ENCODE data around the gene TRIM37. TPM values are rescaled to one million over a fixed set of nuclear protein-coding genes. Genes with fewer than 3 reads are reported as not detected.

Gene TRIM37
- total and polyA plus RNA-seq, 5 donors from 2014 or later: 8.5 to 27.9 (median 11.4) TPM

DNA sequence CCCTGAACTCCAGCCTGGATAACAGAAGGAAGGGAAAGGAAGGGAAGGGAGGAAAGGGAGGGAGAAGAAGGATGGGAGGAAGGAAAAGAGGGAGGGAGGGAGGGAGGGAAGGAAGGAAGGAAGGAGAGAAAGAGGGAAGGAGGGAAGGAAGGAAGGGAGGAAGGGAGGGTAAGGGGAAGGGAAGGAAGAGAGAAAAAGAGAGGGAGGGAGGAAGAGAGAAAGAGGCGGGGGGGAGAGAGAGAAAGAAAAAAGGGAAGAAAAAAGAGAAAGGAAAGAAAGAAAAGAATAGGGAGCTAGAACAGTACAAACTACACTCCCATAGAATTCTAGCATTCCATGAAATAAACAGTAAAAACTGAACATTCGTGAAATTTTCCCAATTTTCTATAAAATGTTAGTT is 23.1 kb upstream of the TRIM37 start:
- Histone ChIP-seq H3K27ac (ENCODE audit: insufficient read depth, low read length, poor library complexity, severe bottlenecking) (no peak overlapping the region), H3K4me1 (ENCODE audit: control insufficient read depth, insufficient read depth, low read length, poor library complexity, severe bottlenecking) (no peaks in the 10 kb centered on the region), H3K9me3 (ENCODE audit: control insufficient read depth in 2 of 2, low read length in 2 of 2) (no peaks in the 10 kb centered on the region), H3K4me3 (ENCODE audit: low read depth, low read length) (no peak overlapping the region), H3K27me3 (ENCODE audit: control insufficient read depth, insufficient read depth, low read length) (no peaks in the 10 kb centered on the region), H3K36me3 (ENCODE audit: control insufficient read depth, insufficient read depth, low read length) (peaks cover 12% of the 10 kb centered on the region)
- peaks cover 8 to 18% (median 13%) of the 10 kb centered on the region in 4 donors for H3K4me1 Mint-ChIP-seq
- no peak overlapping the region for H3K4me3 Mint-ChIP-seq
- no peak overlapping the region for H3K27ac Mint-ChIP-seq
- no peaks in the 10 kb centered on the region for H3K9me3 Mint-ChIP-seq
- no peak for ATAC-seq (ENCODE audit: low read depth in 2 of 2)
- no peak for DNase-seq
- H3K27me3 Mint-ChIP-seq: no peaks in the 10 kb centered on the region
- H3K36me3 Mint-ChIP-seq: peaks cover 17% of the 10 kb centered on the region

DNA sequence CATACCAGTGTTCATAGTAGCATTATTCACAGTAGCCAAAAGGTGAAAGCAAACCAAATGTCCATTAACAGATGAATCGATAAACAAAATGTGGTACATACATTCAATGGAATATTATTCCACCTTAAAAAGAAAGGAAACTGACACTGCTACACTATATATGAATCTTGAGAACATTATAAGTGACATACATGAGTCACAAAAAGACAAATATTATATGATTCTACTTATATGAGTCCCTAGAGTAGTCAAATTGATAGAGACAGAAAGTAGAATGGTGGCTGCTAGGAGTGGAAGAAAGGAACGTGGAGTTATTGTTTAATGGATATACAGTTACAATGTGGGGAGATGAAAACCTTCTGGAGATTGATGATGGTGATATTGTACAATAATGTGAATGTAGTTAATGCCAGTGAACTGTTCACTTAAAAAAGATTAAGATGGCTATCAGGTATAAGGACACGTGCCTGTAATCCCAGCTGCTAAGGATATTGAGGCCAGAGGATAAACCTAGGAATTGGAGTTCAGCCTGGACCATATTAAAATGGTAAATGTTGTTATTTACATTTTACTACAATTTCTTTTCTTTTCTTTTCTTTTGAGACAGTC is 20.2 kb upstream of the TRIM37 start:
- ATAC-seq (ENCODE audit: low read depth in 2 of 2) (no peak), DNase-seq (no peak)
- H3K9me3 ChIP-seq (ENCODE audit: control insufficient read depth in 2 of 2, low read length in 2 of 2): no peaks in the 10 kb centered on the region
- Mint-ChIP-seq H3K9me3 (no peaks in the 10 kb centered on the region), H3K4me3 (no peak overlapping the region), H3K27me3 (no peaks in the 10 kb centered on the region), H3K27ac (no peak overlapping the region), H3K4me1 (peaks cover 0 to 15% (median 11%) of the 10 kb centered on the region in 4 donors), H3K36me3 (peaks cover 24% of the 10 kb centered on the region)
- no peaks in the 10 kb centered on the region for H3K27me3 ChIP-seq (ENCODE audit: control insufficient read depth, insufficient read depth, low read length)
- peaks cover 19% of the 10 kb centered on the region for H3K36me3 ChIP-seq (ENCODE audit: control insufficient read depth, insufficient read depth, low read length)
- no peak overlapping the region for H3K4me3 ChIP-seq (ENCODE audit: low read depth, low read length)
- H3K4me1 ChIP-seq (ENCODE audit: control insufficient read depth, insufficient read depth, low read length, poor library complexity, severe bottlenecking): no peaks in the 10 kb centered on the region
- H3K27ac ChIP-seq (ENCODE audit: insufficient read depth, low read length, poor library complexity, severe bottlenecking): no peak overlapping the region

DNA sequence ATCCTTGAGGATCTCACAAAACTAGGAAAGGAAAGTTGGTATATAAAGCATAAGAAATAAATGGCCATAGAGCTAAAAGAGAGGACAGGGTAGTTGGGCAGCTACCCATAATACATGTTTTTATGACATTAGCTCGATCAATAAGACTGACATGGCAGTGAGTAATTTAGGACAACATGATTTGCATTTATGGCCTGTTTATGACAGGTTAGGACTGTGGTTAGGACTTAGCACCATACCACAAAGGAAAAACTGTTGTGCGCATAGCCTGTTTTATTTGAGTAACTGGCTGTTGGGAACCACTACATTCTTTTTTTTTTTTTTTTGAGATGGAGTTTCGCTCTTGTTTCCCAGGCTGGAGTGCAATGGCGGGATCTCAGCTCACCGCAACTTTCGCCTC is 18.0 kb upstream of the TRIM37 start:
- DNase-seq: no peak
- Histone ChIP-seq H3K4me3 (ENCODE audit: low read depth, low read length) (no peak overlapping the region), H3K4me1 (ENCODE audit: control insufficient read depth, insufficient read depth, low read length, poor library complexity, severe bottlenecking) (no peaks in the 10 kb centered on the region), H3K36me3 (ENCODE audit: control insufficient read depth, insufficient read depth, low read length) (peaks cover 25% of the 10 kb centered on the region), H3K9me3 (ENCODE audit: control insufficient read depth in 2 of 2, low read length in 2 of 2) (no peaks in the 10 kb centered on the region), H3K27ac (ENCODE audit: insufficient read depth, low read length, poor library complexity, severe bottlenecking) (no peak overlapping the region), H3K27me3 (ENCODE audit: control insufficient read depth, insufficient read depth, low read length) (no peaks in the 10 kb centered on the region)
- Mint-ChIP-seq H3K27me3 (no peaks in the 10 kb centered on the region), H3K36me3 (peaks cover 29% of the 10 kb centered on the region), H3K9me3 (no peaks in the 10 kb centered on the region), H3K27ac (no peak overlapping the region), H3K4me1 (peaks cover 0 to 15% (median 11%) of the 10 kb centered on the region in 4 donors), H3K4me3 (no peak overlapping the region)
- no peak for ATAC-seq (ENCODE audit: low read depth in 2 of 2)

DNA sequence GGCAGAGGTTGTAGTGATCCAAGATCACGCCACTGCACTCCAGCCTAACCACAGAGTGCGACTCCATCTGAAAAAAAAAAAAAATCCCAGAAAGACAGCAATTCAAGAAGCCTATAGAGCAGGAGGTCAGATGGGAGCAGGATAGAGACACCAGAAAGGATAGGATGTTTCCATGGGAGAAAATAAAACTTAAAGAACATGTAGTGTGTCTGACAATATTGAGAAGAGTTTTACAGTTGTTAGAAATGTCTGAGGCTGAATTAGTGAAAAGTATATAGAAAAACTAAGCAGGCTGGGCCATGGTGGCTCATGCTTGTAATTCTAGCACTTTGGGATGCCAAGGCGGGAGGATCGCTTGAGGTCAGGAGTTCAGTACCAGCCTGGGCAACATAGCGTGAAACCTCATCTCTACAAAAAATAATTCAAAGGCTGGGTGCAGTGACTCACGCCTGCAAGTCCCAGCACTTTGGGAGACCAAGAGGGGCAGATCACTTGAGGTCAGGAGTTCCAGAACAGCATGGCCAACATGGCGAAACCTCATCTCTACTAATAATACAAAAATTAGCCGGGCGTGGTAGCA is 15.3 kb upstream of the TRIM37 start:
- Histone ChIP-seq H3K4me3 (ENCODE audit: low read depth, low read length) (no peak overlapping the region), H3K4me1 (ENCODE audit: control insufficient read depth, insufficient read depth, low read length, poor library complexity, severe bottlenecking) (no peaks in the 10 kb centered on the region), H3K27ac (ENCODE audit: insufficient read depth, low read length, poor library complexity, severe bottlenecking) (no peak overlapping the region), H3K9me3 (ENCODE audit: control insufficient read depth in 2 of 2, low read length in 2 of 2) (no peaks in the 10 kb centered on the region), H3K36me3 (ENCODE audit: control insufficient read depth, insufficient read depth, low read length) (peaks cover 15% of the 10 kb centered on the region), H3K27me3 (ENCODE audit: control insufficient read depth, insufficient read depth, low read length) (no peaks in the 10 kb centered on the region)
- Mint-ChIP-seq H3K36me3 (peaks cover 24% of the 10 kb centered on the region), H3K27ac (no peak overlapping the region), H3K27me3 (no peaks in the 10 kb centered on the region), H3K4me1 (peaks cover 0 to 22% (median 10%) of the 10 kb centered on the region in 4 donors), H3K9me3 (no peaks in the 10 kb centered on the region), H3K4me3 (no peak overlapping the region)
- no peak for ATAC-seq (ENCODE audit: low read depth in 2 of 2)
- no peak for DNase-seq

DNA sequence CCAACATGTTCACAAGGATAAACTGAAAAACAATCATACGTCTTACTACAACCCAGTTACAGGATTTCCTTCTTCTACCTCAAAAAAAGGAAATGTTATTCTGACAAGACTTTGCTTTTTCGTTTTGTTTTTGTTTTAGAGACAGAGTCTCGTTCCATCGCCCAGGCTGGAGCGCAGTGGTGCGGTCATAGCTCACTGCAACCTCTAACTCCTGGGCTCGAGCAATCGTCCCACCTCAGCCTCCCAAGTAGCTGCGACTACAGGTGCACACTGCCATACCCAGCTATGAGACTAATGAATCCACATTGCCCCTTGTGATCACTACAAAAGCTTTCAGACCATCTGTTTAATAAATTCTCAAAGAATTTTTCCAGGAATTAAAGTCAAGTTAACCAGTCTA is 8.8 kb upstream of the TRIM37 start:
- Mint-ChIP-seq H3K27ac (no peak overlapping the region), H3K27me3 (no peaks in the 10 kb centered on the region), H3K4me1 (peaks cover 0 to 20% (median 4%) of the 10 kb centered on the region in 4 donors), H3K36me3 (peaks cover 17% of the 10 kb centered on the region), H3K4me3 (no peak overlapping the region), H3K9me3 (no peaks in the 10 kb centered on the region)
- Histone ChIP-seq H3K9me3 (ENCODE audit: control insufficient read depth in 2 of 2, low read length in 2 of 2) (no peaks in the 10 kb centered on the region), H3K4me3 (ENCODE audit: low read depth, low read length) (no peak overlapping the region), H3K36me3 (ENCODE audit: control insufficient read depth, insufficient read depth, low read length) (peaks cover 18% of the 10 kb centered on the region), H3K4me1 (ENCODE audit: control insufficient read depth, insufficient read depth, low read length, poor library complexity, severe bottlenecking) (no peaks in the 10 kb centered on the region), H3K27me3 (ENCODE audit: control insufficient read depth, insufficient read depth, low read length) (no peaks in the 10 kb centered on the region), H3K27ac (ENCODE audit: insufficient read depth, low read length, poor library complexity, severe bottlenecking) (no peak overlapping the region)
- ATAC-seq (ENCODE audit: low read depth in 2 of 2): no peak
- no peak for DNase-seq

DNA sequence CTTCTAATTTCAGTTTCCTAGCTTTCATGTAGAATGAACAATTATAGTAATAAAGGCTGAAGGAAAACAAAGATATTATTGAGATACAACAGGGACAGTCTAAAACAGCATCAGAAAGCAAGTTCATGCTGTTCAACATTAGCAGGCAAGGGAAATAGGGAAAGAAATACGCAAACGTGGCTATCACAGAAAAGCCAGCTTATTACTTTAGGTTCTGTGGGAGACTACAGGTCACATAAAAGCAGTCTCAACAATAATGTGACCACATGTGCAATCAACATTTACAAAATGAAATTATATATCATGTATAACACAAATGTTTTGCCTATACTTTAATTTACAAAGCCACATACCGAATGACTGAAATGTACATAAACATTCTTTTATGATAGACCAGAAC is 4.9 kb upstream of the TRIM37 start:
- Histone ChIP-seq H3K36me3 (ENCODE audit: control insufficient read depth, insufficient read depth, low read length) (peaks cover 14% of the 10 kb centered on the region), H3K4me3 (ENCODE audit: low read depth, low read length) (no peak overlapping the region), H3K27ac (ENCODE audit: insufficient read depth, low read length, poor library complexity, severe bottlenecking) (no peak overlapping the region), H3K4me1 (ENCODE audit: control insufficient read depth, insufficient read depth, low read length, poor library complexity, severe bottlenecking) (peaks cover 8% of the 10 kb centered on the region), H3K9me3 (ENCODE audit: control insufficient read depth in 2 of 2, low read length in 2 of 2) (no peaks in the 10 kb centered on the region), H3K27me3 (ENCODE audit: control insufficient read depth, insufficient read depth, low read length) (no peaks in the 10 kb centered on the region)
- H3K27ac Mint-ChIP-seq: peak overlapping the region in 2 of 3 donors; percentile 27 to 39
- peaks cover 15% of the 10 kb centered on the region for H3K36me3 Mint-ChIP-seq
- no peak for ATAC-seq (ENCODE audit: low read depth in 2 of 2)
- H3K4me1 Mint-ChIP-seq: peaks cover 8 to 33% (median 20%) of the 10 kb centered on the region in 4 donors
- no peaks in the 10 kb centered on the region for H3K27me3 Mint-ChIP-seq
- H3K4me3 Mint-ChIP-seq: no peak overlapping the region
- peaks cover 0 to 1% (median 0%) of the 10 kb centered on the region in 7 donors for H3K9me3 Mint-ChIP-seq
- DNase-seq: no peak

DNA sequence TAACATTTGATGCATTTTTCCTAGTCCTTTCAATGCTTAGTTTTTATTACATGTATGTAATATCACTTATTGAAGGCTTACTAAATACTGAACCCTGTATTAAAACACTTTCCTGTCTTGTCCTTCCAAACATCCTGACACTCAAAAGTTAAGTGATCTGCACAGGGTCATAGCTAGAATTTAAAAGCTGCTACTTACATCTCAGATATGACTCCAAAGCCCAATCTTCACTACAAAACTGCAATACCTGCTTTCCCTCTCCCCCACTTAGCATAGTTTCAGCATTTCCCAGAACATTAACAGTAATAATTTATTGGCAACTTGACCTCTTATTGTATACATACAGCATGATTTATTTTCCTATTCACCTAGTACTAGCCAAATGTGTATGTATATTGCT is 4.3 kb upstream of the TRIM37 start:
- peaks cover 8 to 36% (median 21%) of the 10 kb centered on the region in 4 donors for H3K4me1 Mint-ChIP-seq
- no peak overlapping the region for H3K4me3 ChIP-seq (ENCODE audit: low read depth, low read length)
- DNase-seq (no peak), ATAC-seq (ENCODE audit: low read depth in 2 of 2) (no peak)
- H3K9me3 ChIP-seq (ENCODE audit: control insufficient read depth in 2 of 2, low read length in 2 of 2): no peaks in the 10 kb centered on the region
- peaks cover 13% of the 10 kb centered on the region for H3K4me1 ChIP-seq (ENCODE audit: control insufficient read depth, insufficient read depth, low read length, poor library complexity, severe bottlenecking)
- H3K4me3 Mint-ChIP-seq: peak overlapping the region in 1 of 4 donors; percentile 73
- peaks cover 14% of the 10 kb centered on the region for H3K36me3 ChIP-seq (ENCODE audit: control insufficient read depth, insufficient read depth, low read length)
- H3K27ac ChIP-seq (ENCODE audit: insufficient read depth, low read length, poor library complexity, severe bottlenecking): peak overlapping the region; percentile 5
- H3K27me3 Mint-ChIP-seq: no peaks in the 10 kb centered on the region
- H3K27me3 ChIP-seq (ENCODE audit: control insufficient read depth, insufficient read depth, low read length): no peaks in the 10 kb centered on the region
- no peak overlapping the region for H3K27ac Mint-ChIP-seq
- peaks cover 15% of the 10 kb centered on the region for H3K36me3 Mint-ChIP-seq
- H3K9me3 Mint-ChIP-seq: peaks cover 0 to 1% (median 0%) of the 10 kb centered on the region in 7 donors

Data from CD4-positive, CD25-positive, alpha-beta regulatory T cell (primary cell).